HFF-Myc (cell line): ENCODE data around the gene LRMDA.

Experiments used
- DNase-seq: peaks from one replicate; pipeline ENCODE4 v3.0.0-alpha.2; 2011; ENCODE audit warnings: low read depth; ENCODE audit errors: extremely low read depth
- H3K4me3 ChIP-seq: replicated peaks from 2 replicates; pipeline ENCODE4 v1.5.1; 2011; ENCODE audit warnings: low read depth, mild to moderate bottlenecking, control low read depth, low read length
- TF ChIP-seq, protein P1 (sequence below): IDR thresholded peaks from 2 replicates; pipeline ENCODE4 v1.5.1; 2012; ENCODE audit warnings: mild to moderate bottlenecking, low read depth, low read length, control low read depth; ENCODE audit errors: missing control alignments

LRMDA gene

DNA sequence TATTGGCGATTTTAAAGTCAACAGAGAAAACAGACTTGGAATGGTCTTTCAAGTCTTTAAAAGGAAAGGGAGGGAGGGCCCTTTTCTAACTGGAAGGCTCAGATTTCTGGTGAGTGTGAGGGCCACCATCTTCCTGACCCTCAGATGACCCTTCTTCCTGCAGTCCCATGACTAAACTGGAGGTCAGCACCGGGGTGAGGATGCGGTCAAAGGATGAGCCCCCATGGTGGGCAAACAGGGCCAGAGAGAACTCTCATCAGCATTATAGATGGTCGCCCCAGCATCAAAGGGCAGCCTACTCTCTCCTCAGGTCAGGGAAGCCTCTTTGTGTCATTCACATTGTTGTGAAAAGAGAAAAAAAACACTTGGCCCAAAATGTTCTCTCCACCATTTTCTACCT lies 219.2 kb downstream of the LRMDA start:
- DNase-seq: no peak
- no peak overlapping the region for H3K4me3 ChIP-seq
- TF ChIP-seq, protein P1, sequence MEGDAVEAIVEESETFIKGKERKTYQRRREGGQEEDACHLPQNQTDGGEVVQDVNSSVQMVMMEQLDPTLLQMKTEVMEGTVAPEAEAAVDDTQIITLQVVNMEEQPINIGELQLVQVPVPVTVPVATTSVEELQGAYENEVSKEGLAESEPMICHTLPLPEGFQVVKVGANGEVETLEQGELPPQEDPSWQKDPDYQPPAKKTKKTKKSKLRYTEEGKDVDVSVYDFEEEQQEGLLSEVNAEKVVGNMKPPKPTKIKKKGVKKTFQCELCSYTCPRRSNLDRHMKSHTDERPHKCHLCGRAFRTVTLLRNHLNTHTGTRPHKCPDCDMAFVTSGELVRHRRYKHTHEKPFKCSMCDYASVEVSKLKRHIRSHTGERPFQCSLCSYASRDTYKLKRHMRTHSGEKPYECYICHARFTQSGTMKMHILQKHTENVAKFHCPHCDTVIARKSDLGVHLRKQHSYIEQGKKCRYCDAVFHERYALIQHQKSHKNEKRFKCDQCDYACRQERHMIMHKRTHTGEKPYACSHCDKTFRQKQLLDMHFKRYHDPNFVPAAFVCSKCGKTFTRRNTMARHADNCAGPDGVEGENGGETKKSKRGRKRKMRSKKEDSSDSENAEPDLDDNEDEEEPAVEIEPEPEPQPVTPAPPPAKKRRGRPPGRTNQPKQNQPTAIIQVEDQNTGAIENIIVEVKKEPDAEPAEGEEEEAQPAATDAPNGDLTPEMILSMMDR: no peak

DNA sequence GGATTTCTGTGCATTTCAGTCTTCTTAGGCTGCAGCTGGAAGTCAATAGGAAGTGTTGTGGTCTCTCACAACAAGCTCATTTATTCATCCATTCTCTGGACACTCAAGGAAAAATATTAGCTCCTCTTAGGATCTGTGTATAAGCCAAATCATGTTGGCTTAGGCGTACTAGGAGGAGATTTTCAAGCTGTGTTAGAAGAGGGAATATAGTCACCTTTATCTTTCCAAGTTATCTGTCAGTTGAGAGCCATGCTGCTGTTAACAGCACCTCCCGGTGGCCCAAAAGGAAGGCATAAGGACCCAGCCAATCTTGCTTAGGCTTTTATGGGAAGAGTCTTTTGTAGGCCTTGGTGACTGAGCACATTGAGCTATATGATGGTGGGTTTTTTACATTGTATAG lies 220.0 kb downstream of the LRMDA start:
- TF ChIP-seq, protein P1: peak; percentile 14
- no peak overlapping the region for H3K4me3 ChIP-seq
- DNase-seq: no peak

DNA sequence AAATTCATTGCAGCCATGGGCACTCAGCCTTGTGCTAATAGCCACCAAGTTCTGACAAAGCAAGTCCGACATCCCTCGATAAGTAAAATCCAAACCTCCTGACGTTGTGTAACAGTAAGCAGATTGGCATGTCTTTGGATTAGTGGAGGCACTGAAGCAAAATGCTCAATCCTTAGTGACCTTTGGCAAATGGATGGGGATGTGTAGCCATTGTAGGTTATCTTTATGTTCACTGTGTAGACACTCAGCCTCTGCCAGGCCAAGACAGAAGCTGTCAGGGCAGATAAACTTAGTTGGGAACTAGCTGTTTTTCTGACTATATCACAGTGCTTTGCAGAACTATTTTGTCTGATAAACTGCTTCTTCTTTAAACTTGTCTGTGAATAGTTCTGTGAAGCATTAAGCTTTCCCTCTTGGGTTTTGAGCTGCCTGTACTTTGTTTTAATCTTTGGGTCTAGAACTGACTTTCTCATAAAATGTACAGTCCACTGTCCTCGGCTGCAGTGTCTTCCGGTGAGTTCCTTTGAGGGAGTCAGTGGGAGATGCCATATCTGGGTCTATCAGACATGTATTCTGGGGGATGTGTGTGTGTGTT lies 220.8 kb downstream of the LRMDA start:
- TF ChIP-seq, protein P1: no peak
- H3K4me3 ChIP-seq: no peak overlapping the region
- no peak for DNase-seq

DNA sequence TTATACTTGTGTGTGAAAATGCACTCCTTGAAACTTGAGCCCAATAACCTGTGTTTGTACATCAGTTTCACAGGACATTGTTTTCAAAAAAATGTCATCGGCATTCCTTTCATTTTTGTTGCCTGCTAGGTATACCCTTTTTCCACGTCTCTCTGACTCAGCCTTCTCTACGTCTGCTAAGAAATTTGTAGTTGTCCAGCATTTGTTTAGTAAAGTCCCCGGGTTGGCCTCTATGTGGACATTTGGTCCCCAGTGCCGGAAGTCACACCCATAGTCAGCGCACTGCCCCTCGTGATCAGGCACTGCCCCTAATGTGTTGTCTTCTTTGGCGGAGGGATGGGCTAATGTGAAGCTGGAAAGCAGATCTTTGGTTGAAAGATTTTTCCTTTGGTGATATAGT lies 222.3 kb downstream of the LRMDA start:
- no peak overlapping the region for H3K4me3 ChIP-seq
- TF ChIP-seq, protein P1: no peak
- DNase-seq: no peak

DNA sequence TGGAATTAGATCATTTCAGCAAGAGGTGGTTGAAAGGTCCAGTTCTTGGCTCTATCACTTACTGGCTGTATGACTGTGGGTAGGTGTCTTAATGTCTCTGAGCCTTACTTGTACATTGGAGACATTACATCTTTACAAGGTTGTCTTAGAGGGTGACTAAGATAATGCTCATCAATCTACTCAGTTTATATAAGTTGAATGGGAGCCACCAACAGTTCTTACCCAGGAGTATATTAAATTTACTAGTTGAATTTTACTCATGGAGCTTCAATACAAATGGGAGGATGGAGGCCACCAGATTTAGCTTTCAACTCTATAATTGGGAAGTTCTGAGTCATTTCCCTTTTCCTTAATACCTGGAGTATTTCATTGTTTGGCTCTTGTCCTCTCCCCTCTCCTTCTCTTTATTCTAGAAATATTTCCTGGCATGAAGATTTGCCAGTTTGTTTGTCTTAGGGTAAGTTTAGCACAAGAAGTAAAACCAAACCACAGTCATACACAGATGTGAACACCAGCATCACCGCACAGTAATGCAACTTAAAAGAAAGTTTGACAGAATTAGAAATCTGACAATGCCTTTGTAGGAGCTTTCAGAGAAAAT lies 222.8 kb downstream of the LRMDA start:
- no peak overlapping the region for H3K4me3 ChIP-seq
- no peak for DNase-seq
- TF ChIP-seq, protein P1: no peak

DNA sequence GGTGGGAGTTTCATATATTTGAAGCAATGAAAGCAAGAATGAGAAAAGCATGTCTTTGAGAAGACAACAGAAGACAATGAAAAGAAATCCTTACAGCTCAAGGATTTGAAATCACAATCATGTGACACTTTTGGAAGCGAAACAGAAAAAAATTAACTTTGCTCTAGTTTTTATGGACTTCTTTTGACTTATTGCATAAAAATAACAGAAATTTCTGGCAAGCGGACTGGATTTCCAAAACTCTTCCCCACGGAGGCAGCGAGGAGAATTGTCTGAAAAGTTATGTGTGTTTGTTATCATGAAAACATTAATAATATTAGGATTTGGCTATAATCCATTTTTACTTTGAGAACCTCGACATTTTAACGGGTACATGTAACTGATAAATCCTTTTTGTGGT lies 223.3 kb downstream of the LRMDA start:
- TF ChIP-seq, protein P1: no peak
- no peak overlapping the region for H3K4me3 ChIP-seq
- DNase-seq: no peak
